ENCODE results near the gene CCDC154.
"Not testable (repeated sequence)": the region's sequence is repeated elsewhere in the genome, so short reads cannot be mapped to it uniquely, and the experiment has no call there.

The CCDC154 gene

DNA sequence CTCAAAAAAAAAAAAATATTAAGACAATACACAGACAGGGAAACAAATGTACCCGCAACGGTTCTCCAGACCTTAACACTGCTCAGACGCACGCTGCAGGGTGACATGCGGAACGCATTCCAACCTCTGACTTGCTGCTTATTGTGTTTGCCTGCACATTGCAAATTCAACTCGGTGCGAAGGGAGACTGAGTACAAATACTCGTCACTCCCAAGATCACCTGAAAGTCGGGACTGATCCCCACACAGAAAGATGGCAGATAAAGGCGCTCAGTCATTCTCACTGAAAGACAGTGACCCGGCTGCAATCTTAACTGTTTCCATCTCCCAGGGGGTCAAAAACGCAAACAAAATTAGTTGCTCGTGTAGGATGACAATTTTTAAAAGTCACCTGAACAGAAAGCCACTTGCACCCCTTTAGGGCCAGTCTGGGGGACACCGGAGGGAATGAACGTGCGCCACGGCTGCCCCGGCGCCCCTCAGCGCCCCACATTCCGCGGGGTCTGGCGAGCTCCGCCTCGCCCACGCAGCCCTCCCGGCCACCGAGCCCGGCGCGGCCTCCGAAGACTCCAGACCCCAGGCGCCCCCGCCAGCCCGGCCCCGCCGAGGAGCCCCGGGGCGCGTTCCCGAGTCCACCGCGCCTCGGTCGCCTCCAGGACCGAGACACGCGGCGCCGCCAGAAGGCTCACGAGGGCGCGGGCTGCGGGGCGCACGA, 29.9 kb upstream of the CCDC154 start:
- DNase-seq, result no peak

DNA sequence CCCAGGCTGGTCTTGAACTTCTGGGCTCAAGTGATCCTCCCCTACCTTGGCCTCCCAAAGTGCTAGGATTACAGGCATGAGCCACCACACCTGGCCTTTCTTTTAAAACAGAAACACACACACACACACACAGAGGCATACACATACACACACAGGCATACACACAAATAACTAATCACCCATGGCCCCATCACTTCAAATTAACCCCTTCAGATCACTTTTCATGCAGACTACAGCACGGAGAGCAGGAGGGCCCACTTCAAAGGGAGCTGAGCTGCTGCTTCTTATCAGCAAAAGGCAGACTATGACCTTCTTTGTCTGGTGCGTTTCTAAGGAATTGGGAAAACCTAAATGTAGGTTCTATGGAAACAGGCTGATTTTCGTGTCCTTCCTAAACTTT, 28.6 kb upstream of the CCDC154 start:
- no peak for DNase-seq

GRCh38 chr16:1471569-1472194, 27.3 kb upstream of the CCDC154 start:
- DNase-seq, result no peak

DNA sequence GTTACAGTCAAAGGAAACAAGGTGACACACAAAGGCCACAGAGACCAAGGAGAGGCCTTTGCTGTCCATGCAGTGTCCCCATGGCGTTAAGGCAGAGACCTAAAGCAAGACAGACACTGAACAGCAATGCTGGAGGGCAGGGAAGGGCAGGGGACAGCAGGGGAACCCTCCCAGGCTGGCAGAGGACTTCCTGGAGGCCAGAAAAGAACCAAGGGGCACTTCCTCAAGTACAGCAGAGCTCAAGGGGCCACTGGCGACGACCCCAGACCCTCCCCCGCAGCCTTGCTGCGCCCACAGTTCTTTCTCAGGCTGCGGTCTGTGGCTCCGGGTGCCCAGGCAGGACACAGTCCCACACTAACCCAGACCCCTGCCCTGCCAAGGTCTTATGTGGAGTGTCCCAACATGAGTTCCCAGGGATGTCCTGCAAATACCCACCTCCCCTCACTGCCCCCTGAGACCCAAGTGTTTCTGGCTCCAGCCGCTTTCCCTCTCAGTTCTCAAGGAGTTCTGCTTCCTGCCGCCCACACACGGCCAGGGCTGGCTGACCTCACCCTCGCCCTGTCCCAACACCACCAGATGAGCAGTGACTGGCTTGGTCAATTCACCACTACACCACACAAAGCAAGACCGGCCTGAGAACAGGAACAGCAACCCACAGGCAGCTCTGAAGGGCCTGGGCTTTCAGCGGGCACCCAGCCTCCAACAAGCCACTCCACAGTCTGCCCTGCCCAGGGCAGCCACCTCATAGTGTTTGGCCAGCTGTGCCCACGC, 26.3 kb upstream of the CCDC154 start:
- no peak for DNase-seq

GRCh38 chr16:1469693-1470201, 25.4 kb upstream of the CCDC154 start:
- DNase-seq, result no peak

DNA sequence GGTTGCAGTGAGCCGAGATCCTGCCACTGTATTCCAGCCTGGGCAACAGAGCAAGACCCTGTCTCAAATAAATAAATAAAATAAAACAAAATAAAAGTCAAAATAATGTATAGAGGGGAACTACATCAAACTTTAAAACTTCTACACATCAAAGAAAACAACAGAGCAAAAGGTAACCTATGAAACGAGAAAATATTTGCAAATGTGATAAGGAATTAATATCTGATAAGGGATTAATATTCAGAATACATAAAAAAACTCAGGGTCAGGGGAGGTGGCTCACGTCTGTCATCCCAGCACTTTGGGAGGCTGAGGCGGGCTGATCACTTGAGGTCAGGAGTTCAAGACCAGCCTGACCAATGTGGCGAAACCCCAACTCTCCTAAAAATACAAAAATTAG, 24.8 kb upstream of the CCDC154 start:
- not testable (repeated sequence) for DNase-seq

GRCh38 chr16:1468426-1468810, 24.1 kb upstream of the CCDC154 start:
- DNase-seq, result no peak

DNA sequence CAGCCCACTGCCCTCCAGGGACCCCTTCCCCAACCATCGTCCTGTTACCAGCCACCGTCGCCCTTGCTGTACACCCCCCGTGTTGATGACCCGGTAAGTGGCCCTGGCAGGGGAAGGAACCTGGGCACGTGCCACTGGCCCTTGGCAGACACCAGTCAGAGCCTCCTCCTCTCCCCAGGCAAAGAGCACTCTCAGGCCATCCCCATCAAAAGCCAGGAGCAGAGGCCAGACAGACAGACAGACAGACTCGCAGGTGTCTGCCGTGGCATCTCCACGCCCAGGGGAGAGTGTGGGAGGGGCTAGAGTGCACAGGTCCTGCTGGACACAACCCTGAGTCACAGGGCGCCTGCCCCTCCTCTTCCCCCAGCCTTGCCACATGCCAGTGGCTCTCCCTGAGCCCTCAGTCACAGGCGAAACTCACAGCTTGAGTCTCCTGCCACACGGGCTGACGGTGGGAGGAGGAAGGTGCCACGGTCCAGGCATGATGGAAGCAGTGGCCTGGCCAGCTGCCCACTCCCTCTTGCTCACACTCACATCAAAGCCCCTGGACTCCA, 22.7 kb upstream of the CCDC154 start:
- DNase-seq, result no peak

DNA sequence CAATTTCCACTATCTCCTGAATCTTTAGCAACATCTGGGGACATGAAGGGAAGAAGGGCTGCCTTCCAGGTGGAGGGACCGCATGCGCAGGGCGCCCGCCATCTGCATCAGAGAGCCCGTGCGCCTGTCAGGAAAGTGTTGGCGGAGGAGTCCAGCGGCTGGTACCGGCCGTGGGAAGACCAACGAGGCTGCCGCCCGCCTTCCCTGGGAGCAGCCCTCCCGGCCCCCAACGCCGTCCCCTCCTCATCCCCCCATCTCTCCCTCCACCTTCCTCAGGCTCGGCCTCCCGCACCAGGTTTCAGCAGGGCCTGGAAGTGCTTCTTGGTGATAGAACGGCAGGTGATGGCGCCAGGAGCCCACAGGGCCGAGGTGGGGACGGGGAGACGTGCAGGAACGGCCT, 21.7 kb upstream of the CCDC154 start:
- DNase-seq, result no peak

- no peak for DNase-seq
Measured at GRCh38 chr16:1465567-1465915, 21.2 kb upstream of the CCDC154 start.

- no peak for DNase-seq
Measured at GRCh38 chr16:1464894-1465566, 20.7 kb upstream of the CCDC154 start.

- DNase-seq, result no peak
Measured at GRCh38 chr16:1464196-1464893, 20.0 kb upstream of the CCDC154 start.

DNA sequence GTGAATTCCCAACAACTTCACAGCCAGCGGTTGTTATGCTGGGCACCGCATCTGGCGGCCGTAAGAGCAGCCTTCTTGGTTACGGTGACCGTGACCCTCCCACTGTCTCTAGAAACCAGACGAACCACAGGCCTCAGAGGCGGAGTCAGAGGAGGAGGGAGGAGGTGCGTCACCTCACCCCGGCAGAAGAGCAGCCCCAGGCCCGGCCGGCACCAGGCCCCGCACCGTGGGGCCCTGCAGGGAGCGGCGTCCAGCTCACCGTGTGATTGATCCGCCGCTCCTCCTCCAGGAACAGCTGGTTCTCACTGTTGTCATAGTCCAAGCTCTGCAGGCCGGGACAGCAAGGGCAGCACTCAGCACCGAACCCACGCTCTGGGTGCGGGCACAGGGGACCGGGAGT, 16.8 kb upstream of the CCDC154 start:
- no peak for DNase-seq

DNA sequence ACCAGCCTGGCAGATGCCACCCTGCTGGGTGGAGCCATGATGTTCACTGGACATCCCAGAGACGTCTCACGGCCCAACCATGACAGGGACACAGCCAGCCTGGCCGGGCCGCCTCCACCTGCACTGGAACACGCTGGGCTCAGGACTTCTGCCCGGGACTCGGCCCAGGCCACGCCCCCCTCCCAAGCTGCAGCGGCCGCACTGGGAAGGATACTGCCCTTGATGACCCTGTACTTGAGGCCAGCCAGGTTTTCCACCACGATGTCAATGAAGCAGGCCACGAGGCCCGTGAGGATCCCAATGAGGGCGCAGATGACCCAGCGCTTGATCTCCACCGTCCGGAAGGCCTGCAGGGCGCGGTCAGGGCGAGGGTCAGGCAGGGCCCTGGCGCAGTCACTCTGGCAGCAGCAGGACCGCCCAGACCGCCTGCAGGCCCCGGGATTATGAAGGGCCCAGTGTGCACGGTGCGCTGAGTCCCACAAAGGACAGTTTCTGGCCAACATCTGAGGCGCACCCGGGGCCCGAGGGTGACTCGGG, 16.3 kb upstream of the CCDC154 start:
- DNase-seq, result no peak

- no peak for DNase-seq
Measured at GRCh38 chr16:1459967-1460366, 15.6 kb upstream of the CCDC154 start.

- DNase-seq, result no peak
Measured at GRCh38 chr16:1458977-1459341, 14.6 kb upstream of the CCDC154 start.

GRCh38 chr16:1458336-1458976, 14.1 kb upstream of the CCDC154 start:
- no peak for DNase-seq

DNA sequence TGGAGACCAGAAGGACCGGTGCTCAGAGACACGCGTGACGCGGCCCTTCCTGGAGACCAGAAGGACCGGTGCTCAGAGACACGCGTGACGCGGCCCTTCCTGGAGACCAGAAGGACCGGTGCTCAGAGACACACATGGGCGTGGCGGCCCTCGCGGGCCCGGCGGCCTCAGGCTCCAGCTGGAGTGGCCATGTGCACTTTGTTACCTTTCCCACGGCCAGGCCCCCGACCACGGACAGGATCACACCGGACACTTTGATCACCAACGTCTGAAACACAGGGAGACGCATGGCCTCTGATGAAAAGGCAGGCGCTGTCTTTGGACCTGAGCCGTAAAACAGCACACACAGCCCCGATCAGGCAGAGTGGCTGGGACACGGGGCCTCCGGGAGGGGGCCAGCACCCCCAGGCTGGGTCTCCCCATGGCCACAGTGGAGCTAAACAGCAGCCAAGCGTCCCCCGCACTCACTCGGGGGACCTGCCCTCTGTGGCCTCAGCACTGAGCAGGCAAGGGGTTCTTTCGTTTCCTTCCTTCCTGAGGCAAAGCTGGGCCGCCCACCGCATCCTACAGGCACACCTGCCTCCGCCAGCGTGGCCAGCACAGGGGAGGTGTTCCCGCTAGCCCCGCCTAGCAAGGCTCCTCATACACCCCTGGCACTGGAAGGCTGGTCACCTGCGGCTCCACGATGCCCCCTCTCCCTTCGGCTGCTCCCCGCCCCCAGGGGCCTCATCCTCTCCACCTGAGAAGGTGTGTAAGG, 13.3 kb upstream of the CCDC154 start:
- no peak for DNase-seq

DNA sequence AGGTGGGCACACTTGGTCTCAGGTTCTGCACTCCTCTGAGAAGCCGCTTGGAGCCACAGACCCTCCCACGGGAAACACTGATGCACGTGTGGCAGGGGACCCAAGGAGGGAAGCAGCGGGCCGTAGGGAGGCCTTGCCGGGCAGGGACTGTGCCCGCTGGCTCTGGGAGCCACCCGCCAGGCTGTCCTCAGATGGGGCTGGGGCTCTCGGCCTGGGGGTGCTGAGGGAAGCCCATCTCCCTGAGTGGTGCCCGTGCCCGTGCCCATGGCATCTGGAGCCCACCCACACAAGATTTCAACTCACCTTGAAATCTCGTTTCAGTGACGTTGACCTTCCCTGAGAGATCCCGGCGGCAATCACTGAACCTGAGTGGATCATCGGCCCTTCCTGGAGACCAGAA, 12.6 kb upstream of the CCDC154 start:
- no peak for DNase-seq

DNA sequence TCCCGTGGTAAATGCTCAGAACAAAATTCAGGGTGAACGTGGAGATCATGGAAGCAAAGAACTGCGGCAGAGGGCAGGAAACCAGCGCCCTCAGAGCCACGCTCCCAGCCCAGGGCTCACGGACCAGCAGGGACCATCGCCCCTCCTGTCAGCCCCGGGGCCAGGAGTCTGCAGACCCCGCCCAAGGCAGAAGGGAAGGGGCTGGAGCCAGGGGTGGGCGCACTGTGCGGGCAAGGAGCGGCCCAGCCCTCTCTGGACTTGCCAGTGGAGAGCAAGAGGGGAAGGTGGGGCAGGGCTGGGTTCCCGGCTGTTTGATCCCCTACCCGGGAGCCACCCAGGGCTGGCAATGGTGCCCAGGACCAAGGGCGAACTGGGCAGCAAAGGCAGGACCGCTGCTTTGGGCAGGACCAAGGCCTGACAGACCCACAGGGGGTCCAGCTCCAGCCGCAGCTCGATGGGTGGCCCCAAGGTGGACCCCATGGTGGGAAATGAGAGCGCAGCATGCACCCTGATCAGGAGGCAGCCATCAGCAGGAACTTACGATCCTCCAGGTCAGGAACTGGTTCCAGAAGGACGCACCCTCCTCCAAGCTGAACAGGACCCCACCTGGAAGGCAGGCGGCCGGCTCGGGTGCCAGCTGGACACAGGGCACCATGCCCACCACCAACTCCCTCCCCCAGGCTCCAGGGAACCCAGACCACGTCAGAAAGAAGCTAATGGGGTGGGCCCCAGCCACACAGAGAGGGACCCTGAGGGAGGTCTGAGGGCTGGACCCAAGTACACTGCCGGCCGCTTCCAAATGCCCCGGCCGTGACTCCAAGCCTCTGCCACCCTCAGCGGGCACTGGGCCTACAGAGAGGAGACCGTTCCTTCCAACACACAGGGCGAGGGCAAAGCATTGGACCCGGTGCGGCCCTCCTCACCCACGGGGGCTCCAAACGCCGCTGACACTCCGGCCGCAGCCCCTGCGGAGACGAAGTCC, 11.1 kb upstream of the CCDC154 start:
- DNase-seq, result no peak

Measured in NCI-H526 treated with DMSO at 0.1 percent for 48 hours (cell line).